Prostate gland (tissue), 2 donors: ENCODE measurements around the gene LTV1.

Experiments used
- CTCF ChIP-seq, 4 experiments: fragments of 200-600 bp in 2 of 4; fragments of 450-650 bp in 2 of 4; sonication (generic) in 2 of 4; IDR thresholded peaks; 1 replicate in 3 of 4; 2 replicates in 1 of 4; pipeline ENCODE4 v1.5.1; 2016 to 2019; ENCODE audit warnings: antibody characterized with exemption in 4 of 4, mild to moderate bottlenecking in 2 of 4, moderate library complexity in 2 of 4
- POLR2AphosphoS5 ChIP-seq: sonication (generic); formaldehyde crosslinking; IDR thresholded peaks from one replicate; pipeline ENCODE4 v1.6.1; 2017; ENCODE audit warnings: antibody characterized with exemption

GRCh38 chr6:143864234-143864633 lies 21.1 kb downstream of the LTV1 start, which contains the start of gene ZC2HC1B:
- TF ChIP-seq POLR2AphosphoS5 (no peak), CTCF (IDR thresholded peaks at IDR 0.05) (no peak)
